Endothelial cell of umbilical vein (primary cell): ENCODE results near the gene RAD18.

Experiments used
- GATA2 ChIP-seq: IDR thresholded peaks from 2 replicates; pipeline ENCODE4 v1.7.0; 2011; ENCODE audit warnings: low read depth, mild to moderate bottlenecking, moderate library complexity, mixed read lengths, low read length; ENCODE audit not compliant: insufficient read length, insufficient read depth
- JUN ChIP-seq: IDR thresholded peaks from 2 replicates; pipeline ENCODE4 v1.6.1; 2011; ENCODE audit warnings: borderline replicate concordance, low read depth; ENCODE audit not compliant: insufficient read length, insufficient read depth
- MAX ChIP-seq: IDR thresholded peaks from 2 replicates; pipeline ENCODE4 v1.6.1; 2011; ENCODE audit not compliant: insufficient read depth, insufficient read length
- POLR2A ChIP-seq: IDR thresholded peaks from 2 replicates; pipeline ENCODE4 v1.6.1; 2012; ENCODE audit warnings: low read depth, mild to moderate bottlenecking, control low read depth, low read length
- POLR2AphosphoS5 ChIP-seq: IDR thresholded peaks from 2 replicates; pipeline ENCODE4 v1.6.1; 2012; ENCODE audit warnings: low read depth, mild to moderate bottlenecking, control low read depth, low read length, moderate library complexity; ENCODE audit not compliant: insufficient read depth
- TF ChIP-seq, protein P1 (sequence below), 2 donors: IDR thresholded peaks; 1 replicate in 1 of 2; 2 replicates in 1 of 2; pipeline ENCODE4 v1.5.1; 2011; ENCODE audit warnings: low read length in 2 of 2, mild to moderate bottlenecking in 2 of 2, moderate library complexity in 2 of 2, control low read depth in 1 of 2, inconsistent platforms in 1 of 2, low read depth in 1 of 2; ENCODE audit not compliant: insufficient read depth in 1 of 2; ENCODE audit errors: extremely low read depth in 1 of 2

GRCh38 chr3:8966820-8967348 lies 3.6 kb upstream of the RAD18 start:
- TF ChIP-seq, protein P1, sequence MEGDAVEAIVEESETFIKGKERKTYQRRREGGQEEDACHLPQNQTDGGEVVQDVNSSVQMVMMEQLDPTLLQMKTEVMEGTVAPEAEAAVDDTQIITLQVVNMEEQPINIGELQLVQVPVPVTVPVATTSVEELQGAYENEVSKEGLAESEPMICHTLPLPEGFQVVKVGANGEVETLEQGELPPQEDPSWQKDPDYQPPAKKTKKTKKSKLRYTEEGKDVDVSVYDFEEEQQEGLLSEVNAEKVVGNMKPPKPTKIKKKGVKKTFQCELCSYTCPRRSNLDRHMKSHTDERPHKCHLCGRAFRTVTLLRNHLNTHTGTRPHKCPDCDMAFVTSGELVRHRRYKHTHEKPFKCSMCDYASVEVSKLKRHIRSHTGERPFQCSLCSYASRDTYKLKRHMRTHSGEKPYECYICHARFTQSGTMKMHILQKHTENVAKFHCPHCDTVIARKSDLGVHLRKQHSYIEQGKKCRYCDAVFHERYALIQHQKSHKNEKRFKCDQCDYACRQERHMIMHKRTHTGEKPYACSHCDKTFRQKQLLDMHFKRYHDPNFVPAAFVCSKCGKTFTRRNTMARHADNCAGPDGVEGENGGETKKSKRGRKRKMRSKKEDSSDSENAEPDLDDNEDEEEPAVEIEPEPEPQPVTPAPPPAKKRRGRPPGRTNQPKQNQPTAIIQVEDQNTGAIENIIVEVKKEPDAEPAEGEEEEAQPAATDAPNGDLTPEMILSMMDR (IDR thresholded peaks at IDR 0.05; ENCODE audit: extremely low read depth in 1 of 2, insufficient read depth in 1 of 2, low read depth in 1 of 2, low read length in 2 of 2) = no peak
- no peak for TF ChIP-seq POLR2A
- no peak for TF ChIP-seq POLR2AphosphoS5
- TF ChIP-seq GATA2 = no peak
- TF ChIP-seq MAX = no peak
- no peak for TF ChIP-seq JUN
